GM12875 (cell line): ENCODE results near the gene PDE9A.

ENCODE experiments used
- H3K4me3 ChIP-seq: one replicate; pipeline ENCODE4 v1.5.1; 2011; ENCODE audit warnings: low read depth, low read length, control low read depth
- CTCF ChIP-seq: IDR thresholded peaks from 2 replicates; pipeline ENCODE4 v1.5.1; 2011; ENCODE audit warnings: low read depth, mild to moderate bottlenecking, control low read depth, inconsistent platforms, low read length, moderate library complexity, borderline replicate concordance; ENCODE audit not compliant: insufficient read depth

PDE9A gene

GRCh38 chr21:42665484-42665883 is 12.1 kb downstream of the PDE9A start:
- no peak for TF ChIP-seq CTCF
- H3K4me3 ChIP-seq, result no peak overlapping the region

GRCh38 chr21:42666023-42666747 is 12.8 kb downstream of the PDE9A start:
- H3K4me3 ChIP-seq, result no peak overlapping the region
- TF ChIP-seq CTCF, result no peak

- no peak overlapping the region for H3K4me3 ChIP-seq
- no peak for TF ChIP-seq CTCF
Observed at GRCh38 chr21:42666925-42667324, 13.5 kb downstream of the PDE9A start.

GRCh38 chr21:42668298-42668992 is 15.0 kb downstream of the PDE9A start:
- no peak overlapping the region for H3K4me3 ChIP-seq
- no peak for TF ChIP-seq CTCF

- H3K4me3 ChIP-seq, result no peak overlapping the region
- TF ChIP-seq CTCF, result no peak
Observed at GRCh38 chr21:42669041-42669440, 15.6 kb downstream of the PDE9A start.

- no peak for TF ChIP-seq CTCF
- H3K4me3 ChIP-seq, result no peak overlapping the region
Observed at GRCh38 chr21:42670058-42670880, 16.8 kb downstream of the PDE9A start.

GRCh38 chr21:42670884-42671283 is 17.5 kb downstream of the PDE9A start:
- no peak for TF ChIP-seq CTCF
- no peak overlapping the region for H3K4me3 ChIP-seq
